ENCODE measurements around the gene DLG2.

DNA sequence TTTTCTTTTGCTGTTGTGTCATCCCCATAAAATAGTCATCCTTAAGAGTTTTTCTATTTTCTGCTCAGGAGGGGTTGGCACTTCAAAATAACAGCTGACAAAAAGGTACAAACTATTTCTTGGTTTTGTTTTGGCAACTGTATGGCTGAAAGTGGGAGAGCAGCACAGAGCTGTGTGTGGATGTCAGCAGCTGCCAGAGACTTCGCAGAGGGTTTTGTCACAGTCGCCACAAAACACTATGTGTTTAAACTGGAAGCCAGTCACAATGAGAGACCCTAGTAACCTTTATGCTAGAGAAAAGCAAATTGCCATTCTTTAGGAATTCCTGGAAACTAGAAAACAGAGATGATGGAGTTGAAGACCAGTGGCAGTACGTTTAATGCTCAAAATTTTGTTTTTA is 2151.4 kb downstream of the DLG2 start:
- TF ChIP-seq, protein P1, sequence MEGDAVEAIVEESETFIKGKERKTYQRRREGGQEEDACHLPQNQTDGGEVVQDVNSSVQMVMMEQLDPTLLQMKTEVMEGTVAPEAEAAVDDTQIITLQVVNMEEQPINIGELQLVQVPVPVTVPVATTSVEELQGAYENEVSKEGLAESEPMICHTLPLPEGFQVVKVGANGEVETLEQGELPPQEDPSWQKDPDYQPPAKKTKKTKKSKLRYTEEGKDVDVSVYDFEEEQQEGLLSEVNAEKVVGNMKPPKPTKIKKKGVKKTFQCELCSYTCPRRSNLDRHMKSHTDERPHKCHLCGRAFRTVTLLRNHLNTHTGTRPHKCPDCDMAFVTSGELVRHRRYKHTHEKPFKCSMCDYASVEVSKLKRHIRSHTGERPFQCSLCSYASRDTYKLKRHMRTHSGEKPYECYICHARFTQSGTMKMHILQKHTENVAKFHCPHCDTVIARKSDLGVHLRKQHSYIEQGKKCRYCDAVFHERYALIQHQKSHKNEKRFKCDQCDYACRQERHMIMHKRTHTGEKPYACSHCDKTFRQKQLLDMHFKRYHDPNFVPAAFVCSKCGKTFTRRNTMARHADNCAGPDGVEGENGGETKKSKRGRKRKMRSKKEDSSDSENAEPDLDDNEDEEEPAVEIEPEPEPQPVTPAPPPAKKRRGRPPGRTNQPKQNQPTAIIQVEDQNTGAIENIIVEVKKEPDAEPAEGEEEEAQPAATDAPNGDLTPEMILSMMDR (IDR thresholded peaks at IDR 0.05): no peak
- no peak for TF ChIP-seq POLR2A (IDR thresholded peaks at IDR 0.05)

All from uterus (tissue), 2 donors.